Endodermal cell (in vitro differentiated cells): ENCODE data around the gene LBH. TPM values are rescaled to one million over a fixed set of nuclear protein-coding genes. Genes with fewer than 3 reads are reported as not detected.

ENCODE experiments used
- DNase-seq: peaks from one replicate; pipeline ENCODE4 v3.0.0-alpha.2; 2017
- H3K27ac ChIP-seq: 2 replicates; pipeline ENCODE4 v1.5.1; 2013; ENCODE audit warnings: mild to moderate bottlenecking, low read depth, low read length, moderate library complexity
- H3K27me3 ChIP-seq: 2 replicates; pipeline ENCODE4 v1.6.1; 2013; ENCODE audit warnings: mild to moderate bottlenecking, low read length, moderate library complexity; ENCODE audit not compliant: insufficient read depth, control insufficient read depth, poor library complexity, severe bottlenecking
- H3K36me3 ChIP-seq: 2 replicates; pipeline ENCODE4 v1.7.0; 2013; ENCODE audit warnings: mild to moderate bottlenecking, low read length, moderate library complexity; ENCODE audit not compliant: control insufficient read depth, insufficient read depth
- H3K4me1 ChIP-seq: one replicate; pipeline ENCODE4 v1.7.0; 2013; ENCODE audit warnings: low read length; ENCODE audit not compliant: control insufficient read depth, insufficient read depth
- H3K4me3 ChIP-seq: 2 replicates; pipeline ENCODE4 v1.5.1; 2013; ENCODE audit warnings: mild to moderate bottlenecking, low read length, moderate library complexity
- H3K9ac ChIP-seq: 2 replicates; pipeline ENCODE4 v1.6.1; 2013; ENCODE audit warnings: mild to moderate bottlenecking, low read length, moderate library complexity; ENCODE audit not compliant: poor library complexity, severe bottlenecking; ENCODE audit errors: extremely low read depth
- H3K9me3 ChIP-seq: 2 replicates; pipeline ENCODE4 v1.6.1; 2013; ENCODE audit warnings: mild to moderate bottlenecking, low read length, moderate library complexity; ENCODE audit not compliant: control insufficient read depth
- H3K27ac Mint-ChIP-seq: 2 replicates; pipeline ENCODE4 v1.8.0; 2020; ENCODE audit warnings: mixed read lengths
- H3K27me3 Mint-ChIP-seq: 2 replicates; pipeline ENCODE4 v1.8.0; 2021; ENCODE audit warnings: mild to moderate bottlenecking, mixed read lengths; ENCODE audit not compliant: insufficient read depth
- H3K36me3 Mint-ChIP-seq: 2 replicates; pipeline ENCODE4 v1.8.0; 2020; ENCODE audit warnings: low read depth, mixed read lengths
- H3K4me1 Mint-ChIP-seq: 2 replicates; pipeline ENCODE4 v1.8.0; 2020; ENCODE audit warnings: mixed read lengths
- H3K4me3 Mint-ChIP-seq: 2 replicates; pipeline ENCODE4 v1.8.0; 2020; ENCODE audit warnings: mild to moderate bottlenecking, moderate library complexity, mixed read lengths
- H3K9me3 Mint-ChIP-seq: 2 replicates; pipeline ENCODE4 v1.8.0; 2020; ENCODE audit warnings: mild to moderate bottlenecking, mixed read lengths
- WGBS, 2 experiments: methylation state at CpG; one replicate each; pipeline versions ENCODE4 v1.1.5 to v1.1.7; 2013; ENCODE audit warnings: missing lambda C conversion rate in 2 of 2, mixed read lengths in 1 of 2; ENCODE audit not compliant: insufficient coverage in 1 of 2, insufficient read length in 1 of 2; 5-methylcytosine and 5-hydroxymethylcytosine counted together
- total RNA-seq, 2 donors: library from RNA; stranded (reverse); fragmentation: NEBNext Ultra II Directional in 1 of 2; extraction: Animal tissue kit (Norgen Biotek cat#: 25700) in 1 of 2; gene quantifications; 2 replicates in 1 of 2; 3 replicates in 1 of 2; pipeline ENCODE4 v1.2.1, GENCODE V29; 2021
- TF ChIP-seq, protein P1 (sequence below): fragments of 200-600 bp; sonication (generic); conservative IDR thresholded peaks from 2 replicates; pipeline ENCODE4 v1.5.0; 2021; ENCODE audit warnings: antibody characterized with exemption, mild to moderate bottlenecking

Gene LBH
- total RNA-seq, 2 donors from 2014 or later, result 48.0 to 50.0 TPM

DNA sequence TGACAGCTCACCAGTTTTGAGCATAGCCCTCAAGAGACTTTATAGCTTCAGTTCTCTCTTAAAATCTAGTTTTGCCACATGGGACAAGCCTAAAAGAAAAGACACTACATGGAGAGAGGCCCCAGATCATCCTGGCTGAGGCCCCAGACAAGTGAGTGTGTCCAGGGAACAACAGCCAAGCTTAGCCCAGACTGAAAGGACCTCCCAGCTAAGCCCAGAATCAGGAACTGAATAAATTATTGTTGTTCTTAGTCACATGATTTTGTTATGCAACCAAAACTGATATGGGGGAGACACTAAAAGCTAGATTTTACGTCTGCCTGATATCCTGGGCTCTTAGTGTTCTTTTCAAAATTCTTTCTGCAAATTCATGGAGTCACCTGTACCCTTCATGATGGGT is 29.3 kb upstream of the LBH start:
- H3K4me3 Mint-ChIP-seq, result no peak overlapping the region
- TF ChIP-seq, protein P1, sequence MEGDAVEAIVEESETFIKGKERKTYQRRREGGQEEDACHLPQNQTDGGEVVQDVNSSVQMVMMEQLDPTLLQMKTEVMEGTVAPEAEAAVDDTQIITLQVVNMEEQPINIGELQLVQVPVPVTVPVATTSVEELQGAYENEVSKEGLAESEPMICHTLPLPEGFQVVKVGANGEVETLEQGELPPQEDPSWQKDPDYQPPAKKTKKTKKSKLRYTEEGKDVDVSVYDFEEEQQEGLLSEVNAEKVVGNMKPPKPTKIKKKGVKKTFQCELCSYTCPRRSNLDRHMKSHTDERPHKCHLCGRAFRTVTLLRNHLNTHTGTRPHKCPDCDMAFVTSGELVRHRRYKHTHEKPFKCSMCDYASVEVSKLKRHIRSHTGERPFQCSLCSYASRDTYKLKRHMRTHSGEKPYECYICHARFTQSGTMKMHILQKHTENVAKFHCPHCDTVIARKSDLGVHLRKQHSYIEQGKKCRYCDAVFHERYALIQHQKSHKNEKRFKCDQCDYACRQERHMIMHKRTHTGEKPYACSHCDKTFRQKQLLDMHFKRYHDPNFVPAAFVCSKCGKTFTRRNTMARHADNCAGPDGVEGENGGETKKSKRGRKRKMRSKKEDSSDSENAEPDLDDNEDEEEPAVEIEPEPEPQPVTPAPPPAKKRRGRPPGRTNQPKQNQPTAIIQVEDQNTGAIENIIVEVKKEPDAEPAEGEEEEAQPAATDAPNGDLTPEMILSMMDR, result no peak
- H3K36me3 Mint-ChIP-seq, result no peaks in the 10 kb centered on the region
- no peak overlapping the region for H3K27ac Mint-ChIP-seq
- no peak for DNase-seq
- Histone ChIP-seq H3K4me1 (peaks cover 5% of the 10 kb centered on the region), H3K36me3 (no peaks in the 10 kb centered on the region), H3K27ac (no peak overlapping the region), H3K27me3 (peaks cover 25% of the 10 kb centered on the region), H3K9me3 (no peaks in the 10 kb centered on the region), H3K9ac (no peak overlapping the region), H3K4me3 (no peak overlapping the region)
- WGBS, 2 experiments, result 88% methylated on average over 1 of the region's 1 CpG; no CpG with 5 or more reads in 1 of the 2 experiments
- peaks cover 4% of the 10 kb centered on the region for H3K4me1 Mint-ChIP-seq
- H3K9me3 Mint-ChIP-seq, result no peaks in the 10 kb centered on the region
- peaks cover 32% of the 10 kb centered on the region for H3K27me3 Mint-ChIP-seq

DNA sequence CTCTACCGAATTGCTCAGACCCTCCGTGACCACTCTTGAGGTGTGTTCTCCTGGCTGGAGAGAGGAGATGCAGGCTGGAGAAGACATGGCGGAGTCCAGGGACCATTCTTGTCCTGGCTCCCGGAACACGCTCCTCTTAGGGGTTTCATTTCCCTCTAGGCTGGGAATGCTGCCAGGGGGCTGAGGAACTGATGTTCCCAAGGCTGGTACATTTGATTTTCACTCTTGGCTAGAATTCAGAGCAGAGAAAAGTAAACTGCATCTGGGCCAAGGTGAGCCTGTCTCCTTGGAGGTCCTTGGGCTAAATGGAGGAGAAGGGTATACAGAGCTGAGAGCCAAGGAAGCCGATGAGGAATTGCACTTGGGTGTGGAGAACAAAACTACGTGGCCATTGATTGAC is 28.2 kb upstream of the LBH start:
- no peaks in the 10 kb centered on the region for H3K9me3 ChIP-seq
- no peak overlapping the region for H3K4me3 ChIP-seq
- peaks cover 4% of the 10 kb centered on the region for H3K4me1 Mint-ChIP-seq
- peaks cover 5% of the 10 kb centered on the region for H3K4me1 ChIP-seq
- peaks cover 25% of the 10 kb centered on the region for H3K27me3 Mint-ChIP-seq
- no peak overlapping the region for H3K9ac ChIP-seq
- 92 to 98% methylated on average over 4 to 7 of the region's 7 CpGs for WGBS, 2 experiments
- TF ChIP-seq, protein P1, result no peak
- peaks cover 25% of the 10 kb centered on the region for H3K27me3 ChIP-seq
- no peak overlapping the region for H3K27ac Mint-ChIP-seq
- H3K27ac ChIP-seq, result no peak overlapping the region
- DNase-seq, result no peak
- H3K36me3 ChIP-seq, result no peaks in the 10 kb centered on the region
- no peaks in the 10 kb centered on the region for H3K9me3 Mint-ChIP-seq
- no peak overlapping the region for H3K4me3 Mint-ChIP-seq
- no peaks in the 10 kb centered on the region for H3K36me3 Mint-ChIP-seq

DNA sequence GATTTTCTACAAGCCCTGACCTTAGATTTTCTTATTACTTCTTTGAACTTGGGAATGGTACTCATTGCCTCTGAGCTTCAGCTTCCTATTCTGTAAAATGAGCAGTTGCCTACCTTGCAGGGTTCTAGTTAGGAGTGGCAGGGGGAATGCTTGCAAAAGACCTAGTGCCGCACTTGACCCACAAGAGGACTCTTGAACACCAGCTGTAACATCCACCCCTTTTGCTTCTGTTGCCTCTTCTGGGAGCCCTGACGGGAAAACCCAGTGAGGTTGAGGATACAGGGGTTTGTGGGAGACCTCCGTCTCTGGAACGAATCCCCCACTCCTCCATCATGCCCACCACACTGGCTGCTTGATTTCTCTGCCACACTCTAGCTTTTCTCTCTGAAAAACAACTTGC is 27.1 kb upstream of the LBH start:
- no peaks in the 10 kb centered on the region for H3K4me1 ChIP-seq
- 83 to 90% methylated on average over 2 to 4 of the region's 4 CpGs for WGBS, 2 experiments
- Mint-ChIP-seq H3K27me3 (peaks cover 25% of the 10 kb centered on the region), H3K4me1 (peaks cover 4% of the 10 kb centered on the region), H3K27ac (no peak overlapping the region), H3K36me3 (no peaks in the 10 kb centered on the region), H3K9me3 (no peaks in the 10 kb centered on the region), H3K4me3 (no peak overlapping the region)
- DNase-seq, result no peak
- H3K27ac ChIP-seq, result no peak overlapping the region
- no peaks in the 10 kb centered on the region for H3K9me3 ChIP-seq
- no peaks in the 10 kb centered on the region for H3K36me3 ChIP-seq
- TF ChIP-seq, protein P1, result no peak
- peaks cover 25% of the 10 kb centered on the region for H3K27me3 ChIP-seq
- no peak overlapping the region for H3K9ac ChIP-seq
- H3K4me3 ChIP-seq, result no peak overlapping the region
